PC-3 (cell line): Measurements from ENCODE around the gene WTIP.

Source experiments
- EZH2 ChIP-seq: fragments of 300-600 bp; sonication (generic); IDR thresholded peaks from one replicate; pipeline ENCODE4 v1.6.1; 2017; ENCODE audit warnings: antibody characterized with exemption, mild to moderate bottlenecking, low read length; ENCODE audit not compliant: unreplicated experiment
- TF ChIP-seq, protein P1 (sequence below): fragments of 300-600 bp; sonication (generic); conservative IDR thresholded peaks from 2 replicates; pipeline ENCODE4 v1.5.1; 2017; ENCODE audit warnings: antibody characterized with exemption, low read depth, mild to moderate bottlenecking, low read length

DNA sequence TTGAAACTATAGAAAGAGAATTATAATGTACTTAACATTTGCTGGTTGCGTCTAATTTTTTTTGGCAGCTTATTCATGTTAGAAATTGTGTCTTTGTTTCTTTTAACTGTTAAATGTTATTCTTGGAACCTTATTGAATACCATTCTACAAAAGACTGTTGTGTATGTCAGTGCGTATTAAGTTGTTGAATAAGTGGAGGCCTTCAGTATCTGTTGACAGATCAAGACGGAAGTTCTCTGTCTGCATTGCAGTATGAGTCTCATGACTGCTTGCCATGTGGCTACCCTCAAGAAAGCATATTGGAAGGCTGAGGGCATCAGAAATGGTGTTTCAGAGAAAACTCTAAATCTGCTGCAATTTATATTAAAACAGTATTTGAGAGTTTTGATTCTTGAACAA, 44.8 kb upstream of the WTIP start:
- TF ChIP-seq, protein P1, sequence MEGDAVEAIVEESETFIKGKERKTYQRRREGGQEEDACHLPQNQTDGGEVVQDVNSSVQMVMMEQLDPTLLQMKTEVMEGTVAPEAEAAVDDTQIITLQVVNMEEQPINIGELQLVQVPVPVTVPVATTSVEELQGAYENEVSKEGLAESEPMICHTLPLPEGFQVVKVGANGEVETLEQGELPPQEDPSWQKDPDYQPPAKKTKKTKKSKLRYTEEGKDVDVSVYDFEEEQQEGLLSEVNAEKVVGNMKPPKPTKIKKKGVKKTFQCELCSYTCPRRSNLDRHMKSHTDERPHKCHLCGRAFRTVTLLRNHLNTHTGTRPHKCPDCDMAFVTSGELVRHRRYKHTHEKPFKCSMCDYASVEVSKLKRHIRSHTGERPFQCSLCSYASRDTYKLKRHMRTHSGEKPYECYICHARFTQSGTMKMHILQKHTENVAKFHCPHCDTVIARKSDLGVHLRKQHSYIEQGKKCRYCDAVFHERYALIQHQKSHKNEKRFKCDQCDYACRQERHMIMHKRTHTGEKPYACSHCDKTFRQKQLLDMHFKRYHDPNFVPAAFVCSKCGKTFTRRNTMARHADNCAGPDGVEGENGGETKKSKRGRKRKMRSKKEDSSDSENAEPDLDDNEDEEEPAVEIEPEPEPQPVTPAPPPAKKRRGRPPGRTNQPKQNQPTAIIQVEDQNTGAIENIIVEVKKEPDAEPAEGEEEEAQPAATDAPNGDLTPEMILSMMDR = no peak
- TF ChIP-seq EZH2 = no peak
